ENCODE results near the gene TAF11L6.
"Not testable (repeated sequence)": the region's sequence is repeated elsewhere in the genome, so short reads cannot be mapped to it uniquely, and the experiment has no call there.

The TAF11L6 gene

GRCh38 chr5:17528369-17528768 lies at the start of gene TAF11L6:
TSS of gene TAF11L6 (plus strand) at chr5:17528669.
- not testable (repeated sequence) for DNase-seq

GRCh38 chr5:17481378-17481777 lies 47.1 kb upstream of the TAF11L6 start:
- no peak for DNase-seq

GRCh38 chr5:17482790-17483189 lies 45.7 kb upstream of the TAF11L6 start:
- no peak for DNase-seq

- not testable (repeated sequence) for DNase-seq
Measured at GRCh38 chr5:17486464-17487173, 41.9 kb upstream of the TAF11L6 start.

GRCh38 chr5:17487174-17487512 lies 41.3 kb upstream of the TAF11L6 start:
- no peak for DNase-seq

GRCh38 chr5:17491257-17491656 lies 37.2 kb upstream of the TAF11L6 start:
- not testable (repeated sequence) for DNase-seq

- no peak for DNase-seq
Measured at GRCh38 chr5:17492770-17493169, 35.7 kb upstream of the TAF11L6 start.

GRCh38 chr5:17497446-17497845 lies 31.0 kb upstream of the TAF11L6 start:
- DNase-seq = no peak

GRCh38 chr5:17497931-17498330 lies 30.5 kb upstream of the TAF11L6 start, which contains the start of gene TAF11L2:
TSS of gene TAF11L2 (plus strand) at chr5:17498231.
- not testable (repeated sequence) for DNase-seq

- DNase-seq = no peak
Measured at GRCh38 chr5:17511775-17512325, 16.6 kb upstream of the TAF11L6 start.

- peak; percentile 55 for DNase-seq
Measured at GRCh38 chr5:17517526-17517925, 10.9 kb upstream of the TAF11L6 start.

GRCh38 chr5:17518067-17518466 lies 10.4 kb upstream of the TAF11L6 start, which contains the start of gene TAF11L3:
TSS of gene TAF11L3 (plus strand) at chr5:17518367.
- DNase-seq = not testable (repeated sequence)

GRCh38 chr5:17519508-17519907 lies 9.0 kb upstream of the TAF11L6 start:
- not testable (repeated sequence) for DNase-seq

- not testable (repeated sequence) for DNase-seq
Measured at GRCh38 chr5:17521501-17521900, 7.0 kb upstream of the TAF11L6 start, which contains the start of gene TAF11L4. TSS of gene TAF11L4 (plus strand) at chr5:17521801.

- DNase-seq = not testable (repeated sequence)
Measured at GRCh38 chr5:17524935-17525334, 3.5 kb upstream of the TAF11L6 start, which contains the start of gene TAF11L5. TSS of gene TAF11L5 (plus strand) at chr5:17525235.

GRCh38 chr5:17526504-17526903 lies 2.0 kb upstream of the TAF11L6 start:
- peak; percentile 55 for DNase-seq

All from activated CD8-positive, alpha-beta memory T cell treated with anti-CD3 and anti-CD28 coated beads, Interleukin-2, amount 50 U/mL, for 48 hours (primary cell).